Kidney epithelial cell (primary cell): Measurements from ENCODE around the gene KIF6. TPM values are rescaled to one million over a fixed set of nuclear protein-coding genes. Genes with fewer than 3 reads are reported as not detected.
"Not testable (repeated sequence)": the region's sequence is repeated elsewhere in the genome, so short reads cannot be mapped to it uniquely, and the experiment has no call there.

ENCODE experiments used
- DNase-seq: peaks from one replicate; pipeline ENCODE4 v3.0.0-alpha.2; 2010; ENCODE audit warnings: low read depth
- H3K27me3 ChIP-seq: 2 replicates; pipeline ENCODE4 v1.6.0; 2011; ENCODE audit warnings: low read length; ENCODE audit not compliant: control insufficient read depth, insufficient read depth
- H3K36me3 ChIP-seq: 2 replicates; pipeline ENCODE4 v1.5.1; 2011; ENCODE audit warnings: low read length; ENCODE audit not compliant: control insufficient read depth, insufficient read depth
- H3K4me3 ChIP-seq: 2 replicates; pipeline ENCODE4 v1.5.1; 2011; ENCODE audit warnings: low read depth, mild to moderate bottlenecking, control low read depth, low read length
- total RNA-seq: library from RNA; depleted of rRNA; stranded (reverse); fragments of >200 nt; gene quantifications from 2 replicates; pipeline ENCODE4 v1.2.3, GENCODE V29; 2015
- TF ChIP-seq, protein P1 (sequence below): IDR thresholded peaks from 2 replicates; pipeline ENCODE4 v1.5.1; 2011; ENCODE audit warnings: mild to moderate bottlenecking, moderate library complexity, low read length, control low read depth, inconsistent platforms; ENCODE audit not compliant: insufficient read depth, poor library complexity, severe bottlenecking

Gene KIF6
- total RNA-seq, 1 donor from 2014 or later = 0.33 TPM

DNA sequence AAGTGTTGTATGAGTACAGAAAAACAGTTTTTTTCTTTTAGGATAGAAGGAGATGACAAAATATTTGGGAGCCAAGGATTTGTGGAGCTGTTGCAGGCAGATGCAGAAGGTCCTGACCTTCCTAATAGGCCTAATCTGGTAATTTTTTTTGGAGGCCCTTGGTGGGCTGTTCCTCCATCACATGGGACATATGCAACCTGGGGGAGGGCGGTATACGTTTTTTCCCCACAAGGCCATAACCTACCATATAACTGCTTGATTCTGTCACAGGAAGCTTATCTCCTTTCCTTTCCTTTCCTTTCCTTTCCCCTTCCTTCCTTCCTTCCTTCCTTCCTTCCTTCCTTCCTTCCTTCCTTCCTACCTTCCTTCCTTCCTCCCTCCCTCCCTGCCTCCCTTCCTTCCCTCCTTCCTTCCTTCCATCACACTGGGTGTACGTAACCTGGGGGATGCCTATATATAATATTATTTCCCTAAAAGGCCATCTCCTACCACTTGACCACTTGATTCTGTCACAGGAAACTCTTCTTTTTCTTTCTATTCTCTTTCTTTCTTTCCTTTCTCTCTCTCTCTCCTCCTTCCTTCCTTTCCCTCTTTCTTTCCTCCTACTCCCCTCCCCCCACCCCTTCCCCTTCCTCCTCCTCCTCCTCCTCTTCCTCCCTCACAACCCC lies 217.7 kb downstream of the KIF6 start:
- TF ChIP-seq, protein P1, sequence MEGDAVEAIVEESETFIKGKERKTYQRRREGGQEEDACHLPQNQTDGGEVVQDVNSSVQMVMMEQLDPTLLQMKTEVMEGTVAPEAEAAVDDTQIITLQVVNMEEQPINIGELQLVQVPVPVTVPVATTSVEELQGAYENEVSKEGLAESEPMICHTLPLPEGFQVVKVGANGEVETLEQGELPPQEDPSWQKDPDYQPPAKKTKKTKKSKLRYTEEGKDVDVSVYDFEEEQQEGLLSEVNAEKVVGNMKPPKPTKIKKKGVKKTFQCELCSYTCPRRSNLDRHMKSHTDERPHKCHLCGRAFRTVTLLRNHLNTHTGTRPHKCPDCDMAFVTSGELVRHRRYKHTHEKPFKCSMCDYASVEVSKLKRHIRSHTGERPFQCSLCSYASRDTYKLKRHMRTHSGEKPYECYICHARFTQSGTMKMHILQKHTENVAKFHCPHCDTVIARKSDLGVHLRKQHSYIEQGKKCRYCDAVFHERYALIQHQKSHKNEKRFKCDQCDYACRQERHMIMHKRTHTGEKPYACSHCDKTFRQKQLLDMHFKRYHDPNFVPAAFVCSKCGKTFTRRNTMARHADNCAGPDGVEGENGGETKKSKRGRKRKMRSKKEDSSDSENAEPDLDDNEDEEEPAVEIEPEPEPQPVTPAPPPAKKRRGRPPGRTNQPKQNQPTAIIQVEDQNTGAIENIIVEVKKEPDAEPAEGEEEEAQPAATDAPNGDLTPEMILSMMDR = no peak
- no peak for DNase-seq
- Histone ChIP-seq H3K4me3 (no peak overlapping the region), H3K36me3 (no peaks in the 10 kb centered on the region), H3K27me3 (no peaks in the 10 kb centered on the region)

DNA sequence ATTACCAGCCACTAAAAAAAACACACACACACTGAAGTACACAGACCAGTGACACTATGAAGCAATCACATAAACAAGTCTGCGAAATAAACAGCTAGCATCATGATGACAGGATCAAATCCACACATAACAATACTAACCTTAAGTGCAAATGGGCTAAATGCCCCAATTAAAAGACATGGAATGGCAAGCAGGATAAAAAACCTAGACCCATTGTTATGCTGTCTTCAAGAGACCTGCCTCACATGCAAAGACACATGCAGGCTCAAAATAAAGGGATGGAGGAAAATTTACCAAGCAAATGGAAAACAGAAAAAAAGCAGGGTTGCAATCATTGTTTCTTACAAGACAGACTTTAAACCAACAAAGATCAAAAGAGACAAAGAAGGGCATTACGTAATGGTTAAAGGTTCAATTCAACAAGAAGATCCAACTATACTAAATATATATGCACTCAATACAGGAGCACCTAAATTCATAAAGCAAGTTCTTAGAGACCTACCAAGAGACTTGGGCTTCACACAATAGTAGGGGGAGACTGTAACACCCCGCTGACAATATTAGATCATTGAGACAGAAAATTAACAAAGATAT lies 222.7 kb downstream of the KIF6 start:
- H3K36me3 ChIP-seq, H3K27me3 ChIP-seq, H3K4me3 ChIP-seq, DNase-seq: not testable (repeated sequence)

DNA sequence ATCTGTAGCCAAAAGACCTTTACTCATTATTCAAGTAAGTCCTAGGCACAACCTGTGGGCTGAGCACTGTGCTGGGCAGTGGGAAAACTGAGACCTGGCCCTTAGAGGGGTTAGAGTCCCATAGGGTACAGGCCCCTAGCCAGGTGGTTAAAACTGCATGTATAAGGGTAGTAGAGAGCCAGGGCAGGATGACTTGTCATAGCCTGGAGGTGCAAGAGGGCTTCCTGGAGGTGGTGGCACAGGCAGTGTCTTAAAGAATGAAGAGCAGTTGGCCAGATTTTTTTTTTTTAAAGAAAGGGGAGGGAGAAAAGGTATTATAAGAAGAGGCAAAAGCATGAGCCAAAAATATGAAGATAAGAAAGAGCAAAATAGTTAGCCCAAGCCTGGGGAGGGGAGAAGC lies 226.2 kb downstream of the KIF6 start:
- Histone ChIP-seq H3K27me3 (no peaks in the 10 kb centered on the region), H3K4me3 (no peak overlapping the region), H3K36me3 (no peaks in the 10 kb centered on the region)
- TF ChIP-seq, protein P1 = no peak
- no peak for DNase-seq

DNA sequence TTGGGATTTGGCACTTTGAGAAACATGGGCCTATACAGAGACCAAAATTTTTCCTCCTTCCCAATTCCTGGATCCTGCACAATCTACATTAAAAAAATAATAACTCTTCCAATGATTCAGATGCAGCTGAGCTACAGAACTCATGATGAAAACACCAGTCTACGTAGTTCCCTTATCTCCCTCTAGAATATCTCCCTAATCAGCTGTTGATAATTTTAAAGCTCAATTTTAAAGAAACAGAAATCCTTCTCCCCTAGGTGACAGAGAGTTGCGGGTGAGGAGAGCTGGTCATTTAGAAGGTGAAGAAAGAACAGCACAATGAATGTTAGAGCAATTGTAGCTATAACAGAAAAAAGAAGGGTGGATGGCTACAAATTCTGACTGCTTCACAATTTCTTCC lies 227.1 kb downstream of the KIF6 start:
- TF ChIP-seq, protein P1 = no peak
- Histone ChIP-seq H3K4me3 (no peak overlapping the region), H3K36me3 (no peaks in the 10 kb centered on the region), H3K27me3 (no peaks in the 10 kb centered on the region)
- DNase-seq = no peak

DNA sequence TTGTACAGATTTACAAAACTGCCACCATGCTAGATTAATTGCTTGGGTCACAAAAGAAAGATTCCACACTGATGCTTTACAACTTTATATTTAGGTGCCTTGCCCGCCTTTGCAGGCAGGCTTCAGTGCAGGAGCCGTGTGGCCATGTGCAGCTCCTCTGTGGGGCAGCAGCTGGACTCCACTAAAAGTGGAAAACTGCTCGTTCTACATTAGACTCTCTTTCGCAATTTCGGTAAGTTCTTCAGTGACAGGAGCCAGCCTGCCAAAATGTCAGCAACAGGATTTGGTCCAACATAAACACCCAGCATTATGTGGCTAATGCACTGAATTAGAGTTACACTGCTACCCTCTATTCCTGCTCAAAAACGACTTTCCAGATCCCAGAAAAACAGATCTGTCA lies 228.3 kb downstream of the KIF6 start:
- H3K27me3 ChIP-seq = no peaks in the 10 kb centered on the region
- DNase-seq = no peak
- no peak overlapping the region for H3K4me3 ChIP-seq
- no peaks in the 10 kb centered on the region for H3K36me3 ChIP-seq
- TF ChIP-seq, protein P1 = no peak

DNA sequence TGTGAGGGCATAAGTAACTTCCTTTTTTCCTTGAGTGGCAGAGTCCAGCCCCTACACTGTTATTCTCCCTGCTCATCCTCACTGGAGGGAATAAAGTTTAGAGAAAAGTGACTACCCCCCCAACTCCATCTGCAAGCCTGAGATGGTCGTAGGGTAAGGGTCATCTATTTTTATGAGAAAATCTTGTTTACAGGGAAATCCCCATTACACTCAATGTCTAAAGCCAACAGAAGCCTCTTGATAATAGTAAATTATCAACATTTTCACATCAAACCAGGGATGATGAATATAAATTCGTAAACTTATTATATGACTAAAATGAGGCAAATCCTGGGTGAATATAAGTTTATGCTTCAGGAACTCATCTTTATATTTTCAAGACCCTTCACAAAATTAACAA lies 228.8 kb downstream of the KIF6 start:
- H3K36me3 ChIP-seq = no peaks in the 10 kb centered on the region
- no peak for DNase-seq
- H3K4me3 ChIP-seq = no peak overlapping the region
- TF ChIP-seq, protein P1 = no peak
- no peaks in the 10 kb centered on the region for H3K27me3 ChIP-seq
